Measurements from ENCODE around the gene SLC26A9. TPM values are rescaled to one million over a fixed set of nuclear protein-coding genes. Genes with fewer than 3 reads are reported as not detected.

SLC26A9 gene
- total and polyA plus RNA-seq, 2 of the 4 experiments (the other 2 are of a cell fraction): not detected

- H2BK120ac ChIP-seq (ENCODE audit: low read depth, low read length): no peak overlapping the region
- H4K8ac ChIP-seq (ENCODE audit: low read depth in 2 of 2, low read length in 2 of 2): no peak overlapping the region
- ChIA-PET CTCF (interaction anchor here (11.2 kb wide), 1 partner anchor 53 kb away, joined by 161 read pairs; no protein-coding TSS in a partner anchor), POLR2A (ENCODE audit: unreplicated experiment) (interaction anchor here (0.8 kb wide), 1 partner anchor 56 kb away, joined by 3 read pairs; no protein-coding TSS in a partner anchor)
- H2BK5ac ChIP-seq (ENCODE audit: low read depth, low read length, poor library complexity, severe bottlenecking): no peak overlapping the region
- dilution Hi-C loops (cut with HindIII; ENCODE audit: low sequenced_read_pairs, unreplicated experiment) (no loop called here), in situ Hi-C loops (cut with MboI; ENCODE audit: low sequenced_read_pairs) (loop anchor here (25.0 kb wide), 1 partner anchor 262 kb away; no protein-coding TSS in a partner anchor), intact Hi-C loops (cut with micrococcal nuclease) (no loop called here)
- H3K4me3 ChIP-seq (ENCODE audit: insufficient read depth, low read depth, low read length): no peak overlapping the region
- no peak overlapping the region for H4K5ac ChIP-seq (ENCODE audit: low read depth, low read length)
- no peaks in the 10 kb centered on the region for H3K36me3 ChIP-seq (ENCODE audit: control insufficient read depth, insufficient read depth, low read length)
- H3K4me1 ChIP-seq (ENCODE audit: control insufficient read depth, insufficient read depth, low read length): no peaks in the 10 kb centered on the region
- H3K27me3 ChIP-seq (ENCODE audit: control insufficient read depth, insufficient read depth, low read length): peaks cover 32% of the 10 kb centered on the region
- H2BK20ac ChIP-seq (ENCODE audit: low read depth, low read length): no peak overlapping the region
- no peak overlapping the region for H3K27ac ChIP-seq (ENCODE audit: insufficient read depth, low read length)
- no peak overlapping the region for H3K4ac ChIP-seq (ENCODE audit: low read depth, low read length)
- H3K9me3 ChIP-seq (ENCODE audit: control insufficient read depth, insufficient read depth, low read length): no peaks in the 10 kb centered on the region
- H3K4me2 ChIP-seq (ENCODE audit: low read depth, low read length): no peak overlapping the region
- H2AK9ac ChIP-seq (replicated peaks; ENCODE audit: low read depth, low read length, poor library complexity): no peak overlapping the region
- H2BK15ac ChIP-seq (ENCODE audit: low read depth, low read length): no peak overlapping the region
- H3K23ac ChIP-seq (ENCODE audit: low read depth, low read length): no peak overlapping the region
- H3K79me1 ChIP-seq (ENCODE audit: low read depth in 1 of 2, low read length in 2 of 2): no peaks in the 10 kb centered on the region
- H3K18ac ChIP-seq (ENCODE audit: low read depth, low read length): no peak overlapping the region
- no peaks in the 10 kb centered on the region; the same call in 1 of the 2 replicates for H3K9me1 ChIP-seq (ENCODE audit: insufficient read depth, low read length)
- no peak overlapping the region for H2AFZ ChIP-seq (replicated peaks; ENCODE audit: low read length, poor library complexity)
- no peak for ATAC-seq (ENCODE audit: low read depth)
- H2AK5ac ChIP-seq (ENCODE audit: low read depth, low read length): no peak overlapping the region
- TF ChIP-seq CTCF (conservative IDR thresholded peaks at IDR 0.05; ENCODE audit: low read depth, low read length): no peak
- no peak for TF ChIP-seq BHLHE40 (IDR thresholded peaks at IDR 0.05; ENCODE audit: low read depth, low read length)
- TF ChIP-seq RAD21 (IDR thresholded peaks at IDR 0.05; ENCODE audit: low read length): no peak
- no peak for TF ChIP-seq RCOR1 (IDR thresholded peaks at IDR 0.05; ENCODE audit: insufficient replicate concordance, low read length)
- no peak for TF ChIP-seq CEBPB (IDR thresholded peaks at IDR 0.05; ENCODE audit: low read depth, low read length)
- no peak for TF ChIP-seq MAZ (IDR thresholded peaks at IDR 0.05; ENCODE audit: borderline replicate concordance, low read depth, low read length)
- no peak for DNase-seq
- H3K9ac ChIP-seq (ENCODE audit: low read depth, low read length): no peak overlapping the region
- H3K56ac ChIP-seq (ENCODE audit: extremely low read depth, insufficient read depth, low read length): no peak overlapping the region
- H4K91ac ChIP-seq (ENCODE audit: insufficient read depth, low read depth, low read length): no peak overlapping the region
- no TSS peak for BruUV-seq (replicated peaks)
- H4K20me1 ChIP-seq (ENCODE audit: insufficient read depth, low read length): no peaks in the 10 kb centered on the region
- no peak overlapping the region for H3K14ac ChIP-seq (replicated peaks; ENCODE audit: low read depth, low read length)
Measured at GRCh38 chr1:205924460-205924790, 18.8 kb downstream of the SLC26A9 start.
